IMR-90 (cell line): ENCODE measurements around the gene KLHDC9.

Source experiments
- BHLHE40 ChIP-seq: fragments of 150-350 bp; IDR thresholded peaks from 2 replicates; pipeline ENCODE4 v1.6.1; 2016; ENCODE audit warnings: mild to moderate bottlenecking, low read depth, low read length
- CHD1 ChIP-seq: IDR thresholded peaks from 2 replicates; pipeline ENCODE4 v1.6.1; 2012; ENCODE audit warnings: low read depth, low read length, improper control_type of control experiment
- CTCF ChIP-seq: conservative IDR thresholded peaks from 2 replicates; pipeline ENCODE4 v1.5.1; 2012; ENCODE audit warnings: mild to moderate bottlenecking, low read depth, low read length, improper control_type of control experiment
- FOS ChIP-seq: fragments of 150-350 bp; IDR thresholded peaks from 2 replicates; pipeline ENCODE4 v1.6.1; 2016; ENCODE audit warnings: low read depth, low read length
- POLR2A ChIP-seq: IDR thresholded peaks from 2 replicates; pipeline ENCODE4 v1.6.1; 2012; ENCODE audit warnings: mild to moderate bottlenecking, low read depth, low read length
- RAD21 ChIP-seq: IDR thresholded peaks from 2 replicates; pipeline ENCODE4 v1.6.1; 2012; ENCODE audit warnings: low read length, improper control_type of control experiment
- RFX5 ChIP-seq: IDR thresholded peaks from 2 replicates; pipeline ENCODE4 v1.8.0; 2012; ENCODE audit warnings: low read depth, mild to moderate bottlenecking, low read length, moderate library complexity
- SMC3 ChIP-seq: fragments of 150-350 bp; IDR thresholded peaks from 2 replicates; pipeline ENCODE4 v1.6.1; 2016; ENCODE audit warnings: low read depth, mild to moderate bottlenecking, antibody characterized with exemption, low read length, moderate library complexity
- USF2 ChIP-seq: fragments of 150-350 bp; IDR thresholded peaks from 2 replicates; pipeline ENCODE4 v1.6.1; 2017; ENCODE audit warnings: mild to moderate bottlenecking, antibody characterized with exemption, low read length, low read depth

GRCh38 chr1:161128591-161129420 is 30.6 kb downstream of the KLHDC9 start:
- TF ChIP-seq BHLHE40, result no peak
- no peak for TF ChIP-seq RAD21
- no peak for TF ChIP-seq CTCF
- no peak for TF ChIP-seq POLR2A
- no peak for TF ChIP-seq CHD1
- TF ChIP-seq RFX5, result no peak
- TF ChIP-seq FOS, result no peak
- no peak for TF ChIP-seq USF2
- no peak for TF ChIP-seq SMC3
